Sigmoid colon (tissue), 4 donors: ENCODE data around the gene NUB1.

ENCODE experiments used
- EP300 ChIP-seq, 4 donors: sonication (generic); formaldehyde crosslinking; IDR thresholded peaks; one replicate each; pipeline ENCODE4 v1.6.1; 2017; ENCODE audit warnings: antibody characterized with exemption in 4 of 4
- POLR2A ChIP-seq, 2 donors: fragments of 450-650 bp; IDR thresholded peaks; one replicate each; pipeline ENCODE4 v1.6.1; 2016; ENCODE audit warnings: antibody characterized with exemption in 2 of 2, mild to moderate bottlenecking in 2 of 2, moderate library complexity in 2 of 2
- POLR2AphosphoS5 ChIP-seq, 4 donors: sonication (generic); formaldehyde crosslinking; IDR thresholded peaks; one replicate each; pipeline ENCODE4 v1.6.1; 2017; ENCODE audit warnings: antibody characterized with exemption in 4 of 4
- TF ChIP-seq, protein P1 (sequence below), 4 experiments: fragments of 450-650 bp in 3 of 4; fragments of 200-600 bp in 1 of 4; IDR thresholded peaks; one replicate each; pipeline ENCODE4 v1.5.1; 2016 to 2019; ENCODE audit warnings: antibody characterized with exemption in 4 of 4, mild to moderate bottlenecking in 3 of 4, moderate library complexity in 2 of 4

DNA sequence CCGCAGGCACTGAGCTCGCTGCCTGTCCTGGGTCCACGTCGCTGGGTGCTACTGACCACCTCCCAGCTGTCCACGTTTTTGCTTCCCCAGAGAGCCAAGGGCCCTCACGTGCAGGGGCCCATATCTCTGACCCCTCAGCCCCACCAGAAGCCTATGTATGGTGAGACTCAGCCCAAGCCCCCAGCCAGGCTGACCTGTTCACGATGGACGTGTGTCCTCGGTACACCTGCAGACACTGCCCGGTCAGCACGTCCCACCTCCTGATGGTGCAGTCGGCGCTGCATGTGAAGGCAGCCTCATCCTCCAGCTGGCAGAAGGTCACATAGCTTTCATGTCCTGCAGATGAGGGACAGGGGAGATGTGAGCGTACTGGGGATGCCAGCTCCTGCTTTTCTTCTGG, 58.3 kb downstream of the NUB1 start:
- TF ChIP-seq POLR2AphosphoS5 (IDR thresholded peaks at IDR 0.05) (no peak), POLR2A (IDR thresholded peaks at IDR 0.05) (no peak), EP300 (IDR thresholded peaks at IDR 0.05) (no peak)
- TF ChIP-seq, protein P1, sequence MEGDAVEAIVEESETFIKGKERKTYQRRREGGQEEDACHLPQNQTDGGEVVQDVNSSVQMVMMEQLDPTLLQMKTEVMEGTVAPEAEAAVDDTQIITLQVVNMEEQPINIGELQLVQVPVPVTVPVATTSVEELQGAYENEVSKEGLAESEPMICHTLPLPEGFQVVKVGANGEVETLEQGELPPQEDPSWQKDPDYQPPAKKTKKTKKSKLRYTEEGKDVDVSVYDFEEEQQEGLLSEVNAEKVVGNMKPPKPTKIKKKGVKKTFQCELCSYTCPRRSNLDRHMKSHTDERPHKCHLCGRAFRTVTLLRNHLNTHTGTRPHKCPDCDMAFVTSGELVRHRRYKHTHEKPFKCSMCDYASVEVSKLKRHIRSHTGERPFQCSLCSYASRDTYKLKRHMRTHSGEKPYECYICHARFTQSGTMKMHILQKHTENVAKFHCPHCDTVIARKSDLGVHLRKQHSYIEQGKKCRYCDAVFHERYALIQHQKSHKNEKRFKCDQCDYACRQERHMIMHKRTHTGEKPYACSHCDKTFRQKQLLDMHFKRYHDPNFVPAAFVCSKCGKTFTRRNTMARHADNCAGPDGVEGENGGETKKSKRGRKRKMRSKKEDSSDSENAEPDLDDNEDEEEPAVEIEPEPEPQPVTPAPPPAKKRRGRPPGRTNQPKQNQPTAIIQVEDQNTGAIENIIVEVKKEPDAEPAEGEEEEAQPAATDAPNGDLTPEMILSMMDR (IDR thresholded peaks at IDR 0.05): no peak
